HepG2 (cell line): Measurements from ENCODE around the gene PDE4D. TPM values are rescaled to one million over a fixed set of nuclear protein-coding genes. Genes with fewer than 3 reads are reported as not detected.
A peak's percentile ranks its signal among the peaks of the same experiment; 100 is the strongest.

ENCODE experiments used
- ATAC-seq: fragments of 200-7000 bp; cut with Tn5 transposase; 3 replicates; pipeline ENCODE4 v1.9.1; 2020; ENCODE audit warnings: mild to moderate bottlenecking, moderate library complexity
- BruUV-seq: library from RNA; stranded (reverse); fragments of 400-500 nt; replicated peaks from 2 replicates; lab custom pipeline; 2021; lab: Mats Ljungman, UMichigan
- CTCF ChIA-PET: fragments of 300-600 bp; formaldehyde crosslinking; extraction: SDS; loops from one replicate; lab custom pipeline; 2021; ENCODE audit warnings: low total read pairs, inconsistent platforms, low intra/inter-chr PET ratio; lab: Yijun Ruan, JAX
- POLR2A ChIA-PET: fragments of 350-600 bp; sonication (Branson Sonifier 250); formaldehyde crosslinking; loops from one replicate; lab custom pipeline; 2020; ENCODE audit warnings: antibody characterized with exemption, inconsistent platforms; lab: Yijun Ruan, JAX
- DNase-seq: peaks from one replicate; pipeline ENCODE4 v3.0.0-alpha.2; 2015; ENCODE audit warnings: low spot score
- FAIRE-seq: peaks from 3 replicates; lab custom pipeline; 2011; peaks lifted over from hg19 to GRCh38; lab: Jason Lieb, UNC
- H2AFZ ChIP-seq: one replicate; pipeline ENCODE4 v1.6.1; 2011; ENCODE audit warnings: low read length, inconsistent platforms
- H3K27ac ChIP-seq: fragments of 300-600 bp; 3 replicates; pipeline ENCODE4 v1.8.0; 2011; ENCODE audit warnings: mixed run types, mild to moderate bottlenecking, mixed read lengths, low read length, inconsistent platforms; ENCODE audit not compliant: insufficient read depth; ENCODE audit errors: extremely low read length
- H3K27me3 ChIP-seq, 2 experiments: fragments of 200-600 bp in 1 of 2; 2 replicates in 1 of 2; 3 replicates in 1 of 2; pipeline versions ENCODE4 v1.6.0 to v1.8.0; 2011; ENCODE audit warnings: low read length in 2 of 2, mild to moderate bottlenecking in 2 of 2, moderate library complexity in 2 of 2, inconsistent platforms in 1 of 2; ENCODE audit not compliant: insufficient read depth in 2 of 2, control insufficient read depth in 1 of 2
- H3K36me3 ChIP-seq, 2 experiments: fragments of 200-600 bp in 1 of 2; replicated peaks in 1 of 2; 2 replicates in 1 of 2; 3 replicates in 1 of 2; pipeline versions ENCODE4 v1.5.1 to v1.8.0; 2011; ENCODE audit warnings: low read length in 2 of 2, inconsistent platforms in 1 of 2; ENCODE audit not compliant: insufficient read depth in 2 of 2, control insufficient read depth in 1 of 2
- H3K4me1 ChIP-seq: 2 replicates; pipeline ENCODE4 v1.5.1; 2012; ENCODE audit warnings: low read length, inconsistent platforms; ENCODE audit not compliant: insufficient read depth
- H3K4me2 ChIP-seq: 2 replicates; pipeline ENCODE4 v1.6.0; 2011; ENCODE audit warnings: low read depth, low read length, inconsistent platforms
- H3K4me3 ChIP-seq, 3 experiments: fragments of 200-600 bp in 1 of 3; sonication (generic), shearing (Covaris generic) in 1 of 3; replicated peaks in 1 of 3; 2 replicates each; pipeline ENCODE4 v1.5.1; 2011 to 2016; ENCODE audit warnings: low read length in 3 of 3, inconsistent platforms in 2 of 3, low read depth in 2 of 3, mild to moderate bottlenecking in 2 of 3, control low read depth in 1 of 3, mixed read lengths in 1 of 3; ENCODE audit not compliant: insufficient read depth in 1 of 3
- H3K79me2 ChIP-seq: one replicate; pipeline ENCODE4 v1.6.1; 2011; ENCODE audit warnings: low read length, inconsistent platforms; ENCODE audit not compliant: insufficient read depth
- H3K9ac ChIP-seq: 2 replicates; pipeline ENCODE4 v1.6.0; 2011; ENCODE audit warnings: mild to moderate bottlenecking, low read depth, low read length, inconsistent platforms; ENCODE audit not compliant: insufficient read depth
- H3K9me3 ChIP-seq: 2 replicates; pipeline ENCODE4 v1.5.1; 2012; ENCODE audit warnings: mild to moderate bottlenecking, low read length
- H4K20me1 ChIP-seq: 2 replicates; pipeline ENCODE4 v1.6.0; 2011; ENCODE audit warnings: inconsistent platforms, mild to moderate bottlenecking, low read length, moderate library complexity; ENCODE audit not compliant: insufficient read depth
- HNF4A ChIP-seq: sonication (generic); formaldehyde crosslinking; IDR thresholded peaks from 2 replicates; pipeline ENCODE4 v1.4.0; 2020; ENCODE audit warnings: missing genetic modification reagents
- HNF4G ChIP-seq, 2 experiments: sonication (generic) in 1 of 2; formaldehyde crosslinking in 1 of 2; IDR thresholded peaks; 2 replicates each; pipeline versions ENCODE4 v1.4.0 to v1.6.1; 2011 to 2020; ENCODE audit warnings: borderline replicate concordance in 2 of 2, low read depth in 2 of 2, mild to moderate bottlenecking in 2 of 2, low read length in 1 of 2, missing genetic modification reagents in 1 of 2, moderate library complexity in 1 of 2
- MAFK ChIP-seq, 2 experiments: IDR thresholded peaks in 1 of 2; conservative IDR thresholded peaks in 1 of 2; 2 replicates each; pipeline ENCODE4 v1.6.1; 2011; ENCODE audit warnings: improper control_type of control experiment in 2 of 2, low read length in 2 of 2
- MLX ChIP-seq: IDR thresholded peaks from 2 replicates; pipeline ENCODE4 v1.6.1; 2016
- PHF5A ChIP-seq: IDR thresholded peaks from one replicate; pipeline ENCODE4 v1.6.1; 2018; ENCODE audit warnings: low read depth, missing genetic modification reagents; ENCODE audit not compliant: unreplicated experiment
- PRMT3 ChIP-seq: sonication (generic); formaldehyde crosslinking; IDR thresholded peaks from 2 replicates; pipeline ENCODE4 v1.8.1; 2022; ENCODE audit warnings: low read depth, mild to moderate bottlenecking, moderate library complexity, missing genetic modification reagents, borderline replicate concordance
- SIN3B ChIP-seq: fragments of 150-350 bp; IDR thresholded peaks from 2 replicates; pipeline ENCODE4 v1.6.1; 2014; ENCODE audit warnings: low read length
- ZNF225 ChIP-seq: sonication (generic); formaldehyde crosslinking; IDR thresholded peaks from 2 replicates; pipeline ENCODE4 v1.4.0; 2020; ENCODE audit warnings: mild to moderate bottlenecking, missing genetic modification reagents
- ZNF292 ChIP-seq: sonication (generic); formaldehyde crosslinking; IDR thresholded peaks from 2 replicates; pipeline ENCODE4 v1.8.1; 2022; ENCODE audit warnings: mild to moderate bottlenecking, low read depth, missing genetic modification reagents, borderline replicate concordance
- ZNF33B ChIP-seq: sonication (generic); formaldehyde crosslinking; IDR thresholded peaks from 2 replicates; pipeline ENCODE4 v1.5.1; 2020; ENCODE audit warnings: mild to moderate bottlenecking, missing genetic modification reagents
- ZNF564 ChIP-seq: sonication (generic); formaldehyde crosslinking; IDR thresholded peaks from 2 replicates; pipeline ENCODE4 v1.8.1; 2023; ENCODE audit warnings: mild to moderate bottlenecking, missing genetic modification reagents
- WGBS: methylation state at CpG from one replicate; pipeline ENCODE4 v1.1.6; 2017; ENCODE audit warnings: low lambda C conversion rate; 5-methylcytosine and 5-hydroxymethylcytosine counted together
- in situ Hi-C: cut with HindIII; loops from 2 replicates; pipeline ENCODE4 v1.10.0; 2017; ENCODE audit warnings: low pct_unique_long_range_greater_than_20kb; ENCODE audit not compliant: extremely low pct_ligation_motif_present
- intact Hi-C: fragments of 100-400 bp; cut with micrococcal nuclease; formaldehyde crosslinking; loops from one replicate; pipeline ENCODE4 v1.10.0; 2022; ENCODE audit not compliant: unreplicated experiment
- polyA plus RNA-seq, 8 experiments: library from polyadenylated mRNA; depleted of rRNA in 3 of 8; stranded (reverse) in 7 of 8; unstranded in 1 of 8; fragments of >200 nt; fragmentation: Illumina TruSeq in 4 of 8; extraction: Trizol in 4 of 8; gene quantifications; 2 replicates each; pipeline versions ENCODE4 v1.2.1 to v1.2.3, GENCODE V29; 2011 to 2016; ENCODE audit warnings: low read depth in 4 of 8, missing spikeins in 1 of 8, mixed read lengths in 1 of 8; ENCODE audit not compliant: insufficient read depth in 1 of 8
- total RNA-seq, 5 experiments: library from RNA; depleted of rRNA; stranded (reverse); fragments of >200 nt; fragmentation: Illumina TruSeq; extraction: Trizol; gene quantifications; 2 replicates each; pipeline ENCODE4 v1.2.3, GENCODE V29; 2016; ENCODE audit warnings: low read depth in 1 of 5

Gene PDE4D
- total and polyA plus RNA-seq, 2 of the 13 experiments (the other 11 are each of a cell fraction or from before 2014, with no cell fraction given): 7.0 to 12.2 TPM

- TF ChIP-seq SIN3B (no peak), MAFK (conservative IDR thresholded peaks at IDR 0.05 in 1 of 2, IDR thresholded peaks at IDR 0.05 in 1 of 2; ENCODE audit: low read length in 2 of 2) (peak; percentile 80 to 91; a peak in 3 of 4 replicates), ZNF225 (CRISPR knock-in tag) (no peak), ZNF33B (CRISPR knock-in tag) (no peak), MLX (CRISPR knock-in tag) (no peak)
Observed at GRCh38 chr5:59615272-59615671, 278.3 kb downstream of the PDE4D start (continued).

- TF ChIP-seq PHF5A (CRISPR knock-in tag) (no peak), ZNF292 (no peak), HNF4G (IDR thresholded peaks at IDR 0.05; ENCODE audit: borderline replicate concordance, low read depth, low read length) (0 out of 2 replicates have a peak, but pooled peaks have one; percentile 21), HNF4G (CRISPR knock-in tag; IDR thresholded peaks at IDR 0.05; ENCODE audit: borderline replicate concordance, low read depth) (no peak), PRMT3 (CRISPR knock-in tag) (no peak), ZNF564 (CRISPR knock-in tag) (no peak), HNF4A (peak; percentile 62)
- TF ChIP-seq, all 625 proteins: peak for 2
- H3K9me3 ChIP-seq: no peaks in the 10 kb centered on the region
- no peak for DNase-seq
- FAIRE-seq: no peak
- H3K4me1 ChIP-seq: no peaks in the 10 kb centered on the region
- ChIA-PET POLR2A (no interaction called here), CTCF (no interaction called here)
- H2AFZ ChIP-seq: no peak overlapping the region
- no peaks in the 10 kb centered on the region for H3K27me3 ChIP-seq
- BruUV-seq: no TSS peak
- 51% methylated on average over 2 of the region's 4 CpGs for WGBS
- H4K20me1 ChIP-seq: no peaks in the 10 kb centered on the region
- no peak overlapping the region for H3K27ac ChIP-seq
- no peaks in the 10 kb centered on the region for H3K79me2 ChIP-seq
- intact Hi-C loops (no loop called here), in situ Hi-C loops (no loop called here)
- H3K9ac ChIP-seq: no peak overlapping the region
- H3K4me3 ChIP-seq: no peak overlapping the region
- H3K4me2 ChIP-seq: no peak overlapping the region
- no peaks in the 10 kb centered on the region for H3K36me3 ChIP-seq
- no peak for ATAC-seq
Observed at GRCh38 chr5:59609501-59610265, 283.8 kb downstream of the PDE4D start.
